GM19467 (cell line): ENCODE measurements around the gene DUSP16.
"Not testable (repeated sequence)": the region's sequence is repeated elsewhere in the genome, so short reads cannot be mapped to it uniquely, and the experiment has no call there.

Experiments used
- ATAC-seq: cut with Tn5 transposase; IDR thresholded peaks from one replicate; pipeline ENCODE4 v1.9.1; 2021; ENCODE audit warnings: mild to moderate bottlenecking, moderate library complexity; ENCODE audit not compliant: unreplicated experiment

The DUSP16 gene

DNA sequence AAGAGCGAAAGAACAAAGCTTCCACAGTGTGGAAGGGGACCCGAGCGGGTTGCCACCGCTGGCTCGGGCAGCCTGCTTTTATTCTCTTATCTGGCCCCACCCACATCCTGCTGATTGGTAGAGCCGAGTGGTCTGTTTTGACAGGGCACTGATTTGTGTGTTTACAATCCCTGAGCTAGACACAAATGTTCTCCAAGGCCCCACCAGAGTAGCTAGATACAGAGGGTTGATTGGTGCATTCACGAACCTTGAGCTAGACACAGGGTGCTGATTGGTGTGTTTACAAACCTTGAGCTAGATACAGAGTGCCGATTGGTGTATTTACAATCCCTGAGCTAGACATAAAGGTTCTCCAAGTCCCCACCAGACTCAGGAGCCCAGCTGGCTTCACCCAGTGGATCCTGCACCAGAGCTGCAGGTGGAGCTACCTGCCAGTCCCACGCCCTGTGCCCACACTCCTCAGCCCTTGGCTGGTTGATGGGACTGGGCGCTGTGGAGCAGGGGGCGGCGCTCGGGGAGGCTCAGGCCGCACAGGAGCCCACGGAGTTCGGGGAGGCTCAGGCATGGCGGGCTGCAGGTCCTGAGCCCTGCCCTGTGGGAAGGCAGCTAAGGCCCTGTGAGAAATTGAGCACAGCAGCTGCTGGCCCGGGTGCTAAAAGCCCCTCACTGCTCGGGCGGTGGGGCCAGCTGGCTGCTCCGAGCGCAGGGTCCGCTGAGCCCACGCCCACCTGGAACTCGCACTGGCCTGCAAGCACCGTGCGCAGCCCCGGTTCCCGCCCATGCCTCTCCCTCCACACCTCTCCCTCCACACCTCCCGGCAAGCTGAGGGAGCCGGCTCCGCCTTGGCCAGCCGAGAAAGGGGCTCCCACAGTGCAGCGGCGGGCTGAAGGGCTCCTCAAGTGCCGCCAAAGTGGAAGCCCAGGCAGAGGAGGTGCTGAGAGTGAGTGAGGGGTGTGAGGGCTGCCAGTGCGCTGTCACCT, 90.4 kb downstream of the DUSP16 start:
- not testable (repeated sequence) for ATAC-seq

DNA sequence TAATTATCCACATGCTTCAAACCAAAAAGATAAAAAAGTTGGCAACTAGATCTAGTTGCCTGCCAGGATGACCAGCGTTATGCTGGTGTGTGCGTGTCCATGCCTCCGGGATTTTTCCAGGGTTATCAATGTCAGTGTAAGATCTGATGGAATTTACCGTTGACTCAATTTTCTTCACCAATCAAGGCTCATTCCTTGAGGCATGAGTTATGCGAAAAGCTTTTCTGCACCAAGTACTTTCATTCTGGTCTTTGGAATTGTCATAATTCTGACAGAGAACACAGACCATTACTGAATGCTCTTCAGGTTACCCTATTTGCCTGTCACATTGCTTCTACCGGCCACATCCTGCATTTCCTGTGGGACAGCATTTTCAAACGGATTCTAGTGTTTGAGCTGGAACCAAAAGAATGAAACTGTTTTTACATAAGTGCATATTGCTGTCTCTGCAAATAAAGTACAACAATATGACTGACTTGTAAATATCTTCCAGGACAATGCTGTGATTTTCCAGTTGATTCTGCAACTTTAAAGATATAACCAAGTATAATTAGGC, 91.8 kb downstream of the DUSP16 start:
- ATAC-seq, result no peak

DNA sequence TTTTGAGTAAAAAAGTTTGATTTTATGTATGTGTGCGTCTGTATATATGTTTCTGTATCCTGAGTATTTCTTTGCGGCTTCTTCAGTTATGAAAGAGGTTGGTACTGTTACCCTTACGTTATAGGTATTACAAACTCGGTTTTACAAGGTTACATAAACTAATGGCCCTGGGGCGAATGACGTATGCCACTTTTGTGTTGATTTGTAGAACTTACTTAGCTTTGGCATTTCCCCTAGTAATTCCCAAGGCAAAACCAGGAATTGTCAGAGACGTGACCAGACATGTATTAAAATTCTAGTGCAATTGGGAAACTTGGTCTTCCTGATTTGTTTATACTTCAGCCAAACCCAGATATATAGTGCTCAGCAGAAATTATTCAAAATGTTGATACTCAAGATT, 93.3 kb downstream of the DUSP16 start:
- no peak for ATAC-seq

DNA sequence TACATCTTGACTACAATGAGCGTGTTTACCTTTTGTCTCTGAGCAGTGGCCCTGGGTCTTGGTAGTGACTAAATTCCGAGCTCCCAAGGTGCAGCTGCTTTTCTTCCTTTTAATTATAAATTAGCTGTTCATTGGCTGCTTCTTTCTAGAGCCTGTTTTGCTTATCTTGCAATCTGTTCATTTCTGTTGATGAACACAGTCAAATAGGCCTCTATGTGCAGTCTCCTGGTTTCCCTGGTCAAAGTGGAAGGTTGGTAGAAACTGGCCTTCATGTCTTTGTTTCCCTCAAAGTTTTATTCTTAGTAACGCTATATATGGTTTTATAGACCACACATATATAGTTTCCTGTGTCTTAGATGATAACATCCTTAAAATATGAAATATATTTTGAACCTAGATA, 94.1 kb downstream of the DUSP16 start:
- no peak for ATAC-seq

DNA sequence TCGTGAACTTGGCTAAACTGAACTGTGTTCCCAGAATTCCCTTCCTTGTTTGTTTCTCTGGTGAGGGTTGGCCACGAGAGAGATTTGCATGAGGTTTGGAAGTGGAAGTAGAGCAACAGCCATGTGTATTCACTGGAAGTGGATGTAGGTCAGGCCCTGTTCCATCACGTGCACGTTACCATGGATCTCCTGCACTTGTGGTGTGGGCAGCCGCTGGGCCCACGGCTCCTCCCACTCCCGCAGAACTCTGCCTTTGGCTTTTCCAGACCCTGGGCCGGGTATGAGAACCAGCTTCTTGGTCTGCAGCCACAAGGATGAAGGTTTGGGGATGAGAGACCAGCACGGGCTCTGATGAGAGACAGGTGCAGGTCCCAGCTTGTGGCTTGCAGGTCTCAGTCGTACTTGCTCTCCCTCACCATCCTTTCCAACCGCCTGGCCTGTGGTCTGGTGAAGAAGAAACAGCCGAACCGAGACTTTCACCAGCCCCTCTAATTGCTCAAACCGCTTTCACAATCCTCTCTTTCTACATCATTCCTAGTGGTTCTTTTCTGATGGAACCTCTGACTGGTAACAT, 94.9 kb downstream of the DUSP16 start:
- no peak for ATAC-seq

DNA sequence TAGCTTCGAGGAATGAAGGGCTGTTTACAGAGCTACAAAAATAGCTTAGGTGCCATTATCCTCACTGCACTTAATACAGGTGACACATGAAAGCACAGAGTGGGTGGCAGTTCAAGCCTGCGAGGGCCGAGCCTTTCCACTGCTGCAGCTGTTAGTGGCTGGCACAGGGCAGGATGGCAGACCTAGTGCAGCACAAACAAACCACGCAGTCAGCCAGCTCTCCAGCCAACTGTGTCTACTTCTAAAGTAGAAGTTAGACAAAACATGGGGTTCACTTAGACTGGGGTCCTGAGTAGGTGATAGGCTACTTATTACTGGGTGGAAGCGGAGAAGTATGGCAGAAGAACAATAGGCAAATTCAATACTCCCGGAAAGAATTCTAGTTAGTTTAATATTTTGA, 95.4 kb downstream of the DUSP16 start:
- no peak for ATAC-seq

DNA sequence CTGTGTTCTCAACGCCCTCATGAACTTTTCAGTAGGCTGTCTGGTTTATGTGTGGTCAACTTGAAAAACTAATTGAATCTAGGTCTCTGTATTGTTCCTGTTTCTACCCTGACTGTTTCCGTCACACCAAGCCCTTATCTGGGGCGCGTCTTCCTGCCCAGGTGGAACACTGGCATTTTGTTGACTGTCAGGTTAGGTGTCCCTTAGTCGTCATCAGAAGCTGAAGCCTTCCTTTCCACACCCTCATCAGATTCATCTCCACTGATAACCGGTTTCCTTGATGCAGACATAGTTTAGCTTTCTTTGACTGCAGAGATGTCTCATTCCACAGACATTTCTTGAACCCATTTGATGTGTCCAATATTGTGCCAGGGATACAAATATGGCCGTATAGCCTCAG, 96.5 kb downstream of the DUSP16 start:
- no peak for ATAC-seq

DNA sequence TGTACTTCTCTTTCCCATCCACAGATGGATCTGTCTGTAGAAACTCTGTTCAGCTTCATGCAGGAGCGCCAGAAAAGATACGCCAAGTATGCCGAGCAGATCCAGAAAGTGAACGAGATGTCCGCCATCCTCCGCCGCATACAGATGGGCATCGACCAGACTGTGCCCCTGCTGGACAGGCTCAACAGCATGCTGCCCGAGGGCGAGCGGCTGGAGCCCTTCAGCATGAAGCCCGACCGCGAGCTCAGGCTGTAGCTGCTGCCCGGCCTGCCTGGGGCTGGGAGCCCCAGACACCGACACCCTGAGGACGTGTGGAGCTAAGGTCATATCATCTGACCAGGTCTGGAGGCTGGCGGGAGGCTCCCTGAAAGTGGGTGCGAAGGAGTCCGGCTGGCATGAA, 97.1 kb downstream of the DUSP16 start:
- ATAC-seq, result no peak

DNA sequence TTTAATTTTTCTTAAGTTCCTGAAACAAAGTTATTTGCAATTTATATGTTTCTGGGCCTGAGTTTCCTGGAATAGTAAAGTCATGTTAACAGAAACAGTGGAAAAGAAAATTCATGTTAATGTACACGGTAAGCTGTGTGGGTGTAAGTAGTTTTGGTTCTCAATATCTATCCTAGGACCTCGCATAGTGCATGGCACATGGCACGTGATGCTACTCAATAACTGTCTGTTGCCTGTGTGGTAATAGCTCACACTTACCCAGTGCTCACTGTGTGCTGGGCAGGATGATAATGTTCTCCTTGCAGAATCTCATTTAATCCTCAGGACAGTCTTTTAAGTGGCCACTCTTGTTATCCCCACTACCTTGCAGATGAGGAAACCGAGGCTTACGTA, 100.7 kb downstream of the DUSP16 start:
- ATAC-seq, result no peak

DNA sequence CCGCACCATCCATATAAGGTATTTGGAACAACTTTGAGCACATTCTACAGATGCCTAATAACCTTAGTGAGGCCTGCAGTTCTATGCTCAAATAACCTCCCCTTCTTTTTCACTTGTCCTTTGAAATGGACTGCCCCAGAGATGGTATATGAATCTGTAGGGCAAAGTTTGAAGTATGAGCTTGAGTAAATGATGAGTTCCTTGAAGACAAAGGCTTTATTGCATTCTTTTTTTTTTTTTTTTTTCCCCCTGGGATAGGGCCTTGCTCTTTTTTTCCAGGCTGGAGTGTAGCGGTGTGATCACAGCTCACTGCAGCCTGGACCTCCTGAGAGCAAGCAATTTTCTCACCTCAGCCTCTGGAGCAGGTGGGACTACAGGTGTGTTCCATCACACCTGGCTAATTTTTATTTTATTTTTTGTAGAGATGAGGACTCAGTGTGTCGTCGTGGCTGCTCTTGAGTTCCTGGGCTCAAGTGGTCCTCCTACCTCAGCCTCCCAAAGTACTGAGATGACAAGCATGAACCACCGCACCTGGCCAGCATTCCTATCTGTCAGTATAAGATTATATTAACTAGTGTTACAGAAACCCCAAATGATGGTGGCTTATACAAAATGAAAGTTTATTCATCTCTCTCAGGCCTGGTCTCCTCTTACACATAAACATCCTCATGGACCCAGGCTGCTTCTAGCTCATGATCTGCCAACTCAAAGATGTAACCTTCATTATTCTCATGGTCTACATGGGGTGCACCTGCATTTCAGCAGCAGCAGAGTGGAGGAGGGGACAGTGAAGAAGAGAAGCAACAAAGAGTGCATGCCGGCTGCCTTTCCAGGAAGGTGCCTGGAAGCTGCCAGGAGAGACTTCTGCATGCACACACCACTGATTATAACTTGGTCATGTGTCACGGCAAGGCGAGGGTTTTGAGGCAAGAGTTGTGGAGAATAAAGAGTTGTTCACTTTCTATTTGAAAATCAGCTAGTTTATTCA, 101.4 kb downstream of the DUSP16 start:
- ATAC-seq, result no peak

DNA sequence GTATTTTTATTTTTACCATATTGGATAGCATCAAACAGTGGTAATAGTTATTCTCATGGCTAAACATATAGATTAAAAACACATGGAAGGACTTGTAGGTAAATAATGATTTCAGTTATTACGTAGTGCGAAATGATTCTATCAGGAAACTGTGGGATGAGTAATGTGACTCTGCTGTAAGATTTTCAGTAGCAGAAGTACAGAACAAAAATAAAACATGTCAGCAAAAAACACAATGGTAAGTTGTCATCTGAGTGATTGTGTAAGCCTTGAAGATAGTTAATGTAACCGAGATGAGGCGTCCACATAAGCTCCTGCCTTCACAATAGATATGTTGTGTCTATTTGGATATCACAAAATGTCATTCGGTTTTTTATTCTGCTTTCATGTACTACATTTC, 106.0 kb downstream of the DUSP16 start:
- no peak for ATAC-seq

DNA sequence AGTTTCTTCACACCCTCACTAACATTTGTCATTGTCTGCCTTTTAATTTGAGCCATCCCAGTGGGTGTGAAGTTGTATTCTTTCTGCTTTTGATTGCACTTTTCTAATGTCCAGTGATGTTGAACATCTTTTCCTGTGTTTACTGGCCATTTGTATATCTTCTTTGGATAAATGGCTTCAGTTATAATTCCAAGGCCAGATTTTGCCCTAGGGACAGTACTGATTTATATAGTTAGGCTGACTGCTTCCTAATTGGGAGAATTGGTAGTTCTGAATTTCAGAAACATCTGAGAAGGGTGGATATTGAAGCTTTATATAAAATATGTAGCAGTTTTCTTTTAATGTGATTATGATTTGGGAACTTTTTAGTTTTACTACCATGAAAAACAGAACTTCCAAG, 108.3 kb downstream of the DUSP16 start:
- ATAC-seq, result no peak

DNA sequence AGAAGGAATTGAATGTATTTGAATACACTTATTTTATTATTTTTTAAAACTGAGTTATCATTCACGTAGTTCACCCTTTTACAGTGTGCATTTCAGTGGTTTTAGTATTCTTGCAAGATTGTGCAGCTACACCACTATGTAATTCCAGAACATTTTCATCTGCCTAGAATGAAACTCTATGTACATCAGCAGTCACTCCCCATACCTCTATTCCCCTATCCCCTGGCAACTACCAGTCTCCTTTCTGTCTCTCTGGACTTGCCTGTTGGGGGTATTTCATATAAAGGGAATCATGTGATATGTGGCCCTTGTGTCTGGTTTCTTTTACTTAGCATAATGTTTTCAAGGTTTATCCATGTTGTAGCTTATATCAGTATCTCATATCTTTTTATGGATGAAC, 109.0 kb downstream of the DUSP16 start:
- ATAC-seq, result no peak

DNA sequence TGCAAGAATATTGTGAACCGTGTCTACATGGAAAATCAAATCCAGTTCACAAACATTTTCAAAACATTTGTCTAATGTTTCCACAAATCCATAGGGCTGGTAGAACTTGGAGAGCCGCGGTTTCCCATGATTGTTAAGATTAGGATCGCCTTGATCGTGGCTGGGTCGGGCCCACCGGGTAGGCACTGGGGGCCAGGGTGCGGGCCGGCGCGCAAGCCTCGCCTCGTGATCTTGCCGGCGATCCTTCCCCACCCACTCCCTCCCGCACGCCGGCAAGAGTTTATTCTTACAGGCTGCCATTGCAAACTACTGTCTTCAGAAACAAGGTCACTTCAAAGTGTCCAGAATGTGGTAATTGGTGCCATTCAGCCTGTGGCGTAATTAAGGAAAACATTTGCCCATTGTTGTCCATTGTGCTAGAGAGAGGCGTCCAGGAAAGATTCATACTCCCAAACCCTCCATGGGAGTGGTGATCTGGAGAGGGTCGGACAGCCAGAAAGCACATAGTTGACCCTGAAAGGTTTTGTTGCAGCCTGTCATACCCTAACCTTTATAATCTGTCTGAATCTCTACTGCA, 110.2 kb downstream of the DUSP16 start:
- ATAC-seq, result no peak

DNA sequence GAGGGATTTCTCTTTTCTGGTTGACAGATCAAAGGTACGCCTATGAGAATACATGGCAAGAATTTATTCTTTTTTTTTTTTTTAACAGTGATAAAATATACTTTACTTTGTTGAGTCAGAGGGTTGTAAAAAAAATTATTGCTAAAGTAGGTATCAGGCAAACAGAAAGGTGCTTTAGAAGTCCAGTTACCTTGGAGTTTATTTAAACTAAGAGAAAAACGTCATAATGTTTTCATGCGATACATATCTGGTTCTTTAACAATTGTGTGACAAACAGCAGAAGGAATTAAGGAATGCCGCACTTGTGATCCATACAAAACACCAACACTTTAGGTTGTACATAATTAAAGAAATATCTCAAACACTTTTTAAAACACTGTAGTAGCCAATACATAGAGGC, 111.6 kb downstream of the DUSP16 start:
- ATAC-seq, result no peak

DNA sequence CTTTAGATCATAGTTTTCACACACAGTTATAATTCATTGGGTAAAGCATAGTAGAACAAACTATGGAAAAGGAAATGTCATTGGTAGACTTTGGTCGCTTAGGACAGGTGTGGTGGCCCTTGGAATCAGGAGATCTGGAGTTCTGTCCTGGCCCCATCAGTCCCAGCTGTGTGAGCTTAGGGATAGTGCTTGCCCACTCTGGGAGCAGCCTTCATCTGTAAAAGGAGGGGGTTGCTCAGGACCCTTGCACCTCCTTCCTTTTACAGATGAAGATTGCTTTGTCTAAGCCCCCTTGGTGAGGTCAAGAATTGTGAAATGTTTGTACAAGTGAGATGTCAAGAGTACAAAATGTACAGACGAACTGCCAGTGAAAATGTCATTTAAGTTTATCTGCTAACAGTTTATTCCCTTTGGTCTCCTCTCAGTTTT, 112.6 kb downstream of the DUSP16 start:
- no peak for ATAC-seq

DNA sequence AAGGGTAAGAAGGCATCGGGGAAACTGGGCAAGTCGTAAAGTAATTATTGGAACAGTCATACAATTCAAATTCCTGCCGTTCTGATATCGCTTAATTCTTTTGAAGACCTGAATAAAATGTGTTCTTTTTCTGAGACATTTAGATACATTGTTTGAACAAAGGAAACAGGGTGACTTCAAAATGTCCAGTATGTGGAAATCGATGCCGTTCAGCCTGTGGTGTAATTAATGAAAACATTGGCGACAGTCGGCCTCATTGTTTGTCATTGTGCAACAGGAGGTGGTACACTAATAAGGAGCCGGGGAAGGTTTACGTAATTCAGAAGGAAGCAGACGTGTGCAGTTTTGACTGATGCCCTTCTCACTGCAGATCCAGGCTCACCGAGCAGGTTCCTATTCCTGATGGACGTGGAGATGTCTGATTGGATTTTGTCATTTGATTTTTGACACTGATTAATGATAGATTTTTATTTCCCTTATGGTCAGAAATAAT, 113.1 kb downstream of the DUSP16 start:
- no peak for ATAC-seq

DNA sequence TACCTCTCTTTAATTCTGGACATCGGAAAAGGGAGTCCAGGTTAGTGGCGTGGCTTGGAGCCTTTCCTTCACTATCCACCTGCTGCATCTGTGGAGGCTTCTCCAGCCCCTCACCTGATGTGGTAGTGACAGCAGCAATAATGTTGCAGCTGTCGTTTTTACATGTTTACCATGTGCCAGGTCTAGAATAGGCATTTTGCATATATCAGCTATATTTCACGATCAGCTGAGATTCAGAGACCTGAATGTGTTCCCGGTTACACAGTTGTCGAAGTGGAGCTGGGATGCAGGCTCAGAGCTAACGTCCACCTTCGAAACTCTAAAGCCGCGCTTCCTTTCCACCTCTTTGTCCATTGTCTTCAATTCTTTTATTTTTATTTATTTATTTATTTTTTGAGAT, 114.8 kb downstream of the DUSP16 start:
- ATAC-seq, result no peak

DNA sequence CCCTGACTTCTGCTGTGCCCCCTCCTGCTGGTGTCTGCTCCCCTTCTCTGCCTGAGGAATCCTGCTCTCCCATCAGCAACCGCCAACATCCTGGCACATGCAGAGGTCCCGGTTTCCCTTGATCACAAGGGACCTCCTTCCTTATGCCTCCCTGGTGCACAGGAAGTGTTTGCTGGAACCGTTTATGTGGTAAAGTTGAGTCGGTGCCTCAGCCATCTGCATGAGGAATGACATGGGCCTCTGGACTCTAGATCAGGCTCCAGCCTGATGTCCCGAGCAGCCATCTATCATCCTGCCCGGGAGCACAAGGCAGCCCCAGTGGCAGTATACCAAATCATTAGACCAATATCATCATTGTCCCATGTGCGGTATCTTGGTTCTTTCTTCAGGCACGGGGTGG, 115.4 kb downstream of the DUSP16 start:
- ATAC-seq, result no peak

DNA sequence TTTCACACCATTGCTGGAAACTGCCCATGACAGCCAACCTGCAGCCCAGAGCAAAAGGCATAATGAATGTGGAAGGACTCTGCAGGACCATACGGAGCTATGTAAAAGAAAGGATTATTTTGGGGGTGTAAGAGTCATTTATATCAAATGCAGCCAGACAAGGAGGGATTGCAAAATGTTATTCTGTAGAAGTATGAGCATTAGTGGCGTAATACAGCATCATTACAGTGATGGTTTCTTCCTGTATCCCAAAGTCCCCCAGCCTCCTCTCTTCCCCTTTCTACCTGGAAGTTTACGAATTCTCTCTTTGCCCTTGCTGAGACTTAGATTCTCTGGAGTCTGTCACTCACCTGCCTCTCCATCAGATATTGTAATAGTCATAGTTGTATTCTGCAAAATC, 115.9 kb downstream of the DUSP16 start:
- ATAC-seq, result no peak

DNA sequence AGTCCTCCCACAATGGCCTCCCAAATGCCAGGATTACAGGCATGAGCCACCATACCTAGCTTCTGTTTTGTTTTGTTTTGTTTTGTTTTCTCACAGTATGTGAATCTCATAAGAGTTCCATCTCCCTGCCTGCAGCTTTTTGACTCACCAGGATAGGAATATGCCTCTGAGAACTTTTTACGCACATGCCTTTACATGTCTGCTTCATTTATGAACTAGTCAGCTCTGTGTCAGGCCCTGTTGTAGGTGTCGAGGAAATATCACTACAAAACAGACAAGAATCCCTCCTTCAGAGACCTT, 116.8 kb downstream of the DUSP16 start:
- no peak for ATAC-seq
